Stimulated activated naive CD4-positive, alpha-beta T cell treated with Interleukin-2 at 50 U/mL for 16 hours (primary cell): ENCODE measurements around the gene OR10J1.
"Not testable (repeated sequence)": the region's sequence is repeated elsewhere in the genome, so short reads cannot be mapped to it uniquely, and the experiment has no call there.

ENCODE experiments used
- DNase-seq: peaks from one replicate; lab custom pipeline; 2025; lab: John Stamatoyannopoulos, UW

Gene OR10J1

DNA sequence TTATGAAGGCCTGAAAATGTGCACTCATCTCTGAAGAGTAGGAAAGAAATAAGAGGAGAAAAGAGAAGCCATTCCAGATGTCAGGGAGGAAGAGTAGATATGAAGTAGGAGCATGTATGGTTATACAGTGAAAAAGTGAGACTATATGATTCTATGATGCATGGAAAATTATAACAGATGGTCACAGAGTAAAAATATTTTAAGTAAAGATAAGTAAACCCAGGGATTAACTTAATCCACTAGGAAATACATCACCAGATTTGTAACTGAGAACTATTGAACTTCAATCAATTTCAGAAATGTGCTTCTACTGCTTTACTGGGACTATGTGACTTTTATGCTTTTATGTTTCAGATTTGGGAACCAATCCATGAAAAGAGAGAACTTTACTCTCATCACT, at the start of gene OR10J1:
Gene OR10J1 (plus strand): TSS at position 301 of the 400 bp plus-strand sequence. CDS start 70 bp downstream, at position 371.
- no peak for DNase-seq

GRCh38 chr1:159406821-159407220, 32.7 kb upstream of the OR10J1 start:
- no peak for DNase-seq

DNA sequence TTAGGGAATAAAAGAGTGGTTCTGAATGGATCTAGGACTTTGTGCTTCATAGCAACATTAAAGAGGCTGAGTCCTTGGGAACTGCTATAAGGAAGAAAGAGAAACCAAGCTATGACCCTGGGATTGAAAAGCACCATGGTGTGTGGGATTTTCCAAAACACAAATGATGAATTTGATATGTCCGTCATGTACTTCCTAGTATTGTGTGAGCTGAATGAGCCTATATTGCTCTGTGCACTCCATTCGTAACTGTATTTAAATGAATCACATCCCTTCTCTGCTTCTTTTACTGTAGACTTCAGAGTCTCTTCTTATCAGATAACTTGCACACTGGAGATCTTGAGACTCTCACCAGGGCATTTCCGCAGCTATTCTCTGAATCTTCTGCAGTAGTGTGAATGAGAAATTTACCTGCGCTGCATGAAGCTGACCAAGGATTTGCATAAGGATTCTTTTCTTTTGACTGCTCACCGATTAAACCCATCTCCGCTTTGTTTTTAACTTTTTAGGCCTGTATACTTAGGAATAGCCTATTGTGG, 30.6 kb upstream of the OR10J1 start:
- DNase-seq = no peak

GRCh38 chr1:159421821-159422220, 17.7 kb upstream of the OR10J1 start:
- DNase-seq = no peak

DNA sequence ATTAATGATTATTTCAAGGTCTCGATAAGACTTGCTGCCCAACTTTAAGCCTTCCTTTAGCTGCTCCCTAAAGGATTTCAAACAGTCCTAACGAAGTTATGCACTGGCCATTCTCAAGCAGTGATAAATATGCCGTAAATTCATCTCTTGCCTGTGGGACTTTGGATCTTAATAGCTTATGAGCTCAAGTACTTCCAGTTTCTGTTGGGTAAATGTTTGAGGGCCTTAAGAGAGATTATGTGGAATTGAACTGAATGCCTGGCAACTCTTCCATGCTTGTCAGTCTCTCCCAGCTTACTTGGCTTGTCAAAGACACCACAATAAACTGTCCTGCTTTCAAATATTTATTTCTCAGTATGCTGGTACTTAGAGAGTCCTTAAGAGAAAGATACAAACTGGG, 11.0 kb upstream of the OR10J1 start:
- no peak for DNase-seq

- DNase-seq = no peak
Measured at GRCh38 chr1:159429074-159429861, 10.3 kb upstream of the OR10J1 start.

- DNase-seq = no peak
Measured at GRCh38 chr1:159430985-159431384, 8.5 kb upstream of the OR10J1 start.

DNA sequence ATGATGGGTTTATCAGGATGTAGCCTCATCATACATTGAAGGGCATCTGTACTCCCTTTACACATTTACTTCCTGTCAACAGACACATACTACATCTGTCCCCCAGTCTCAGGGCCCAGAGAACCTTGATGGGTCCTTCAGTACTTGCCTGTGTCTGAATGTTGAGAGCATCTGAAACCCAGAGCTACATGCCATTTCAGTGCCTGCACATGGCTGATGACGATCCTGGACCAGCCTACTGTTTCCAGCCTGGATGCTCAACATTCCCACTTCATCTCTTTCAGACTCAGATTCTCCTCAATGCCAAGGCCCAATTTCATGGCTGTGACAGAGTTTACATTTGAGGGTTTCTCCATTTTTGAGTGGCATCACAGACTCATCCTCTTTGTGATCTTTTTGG, 7.6 kb upstream of the OR10J1 start, which contains the start of gene OR10J4:
Gene OR10J4 (plus strand): TSS at position 301 of the 400 bp plus-strand sequence.
- no peak for DNase-seq

DNA sequence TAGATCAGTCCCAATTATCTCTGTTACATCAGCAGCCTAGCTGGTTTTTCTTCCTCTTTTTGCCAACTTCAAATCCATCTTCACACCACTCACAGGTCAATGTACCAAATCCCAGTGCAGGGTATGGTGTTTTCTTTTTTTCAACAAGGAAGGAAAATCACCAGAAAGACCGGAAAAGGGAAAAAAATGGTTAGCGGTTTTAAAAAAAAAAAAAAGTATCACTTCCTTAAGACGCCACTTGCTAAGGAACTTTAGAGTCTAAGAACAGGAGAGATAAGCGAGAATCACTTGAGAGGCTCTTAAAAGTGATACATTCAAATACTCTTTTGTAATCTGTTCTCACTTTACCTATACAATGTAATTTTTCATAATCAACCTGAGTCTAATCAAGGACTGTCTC, 3.1 kb upstream of the OR10J1 start:
- no peak for DNase-seq

GRCh38 chr1:159441360-159441759, 1.8 kb downstream of the OR10J1 start:
- DNase-seq = no peak

- DNase-seq = no peak
Measured at GRCh38 chr1:159442428-159442827, 2.9 kb downstream of the OR10J1 start.

GRCh38 chr1:159443066-159443750, 3.7 kb downstream of the OR10J1 start:
- no peak for DNase-seq

GRCh38 chr1:159444511-159444910, 5.0 kb downstream of the OR10J1 start:
- DNase-seq = no peak

GRCh38 chr1:159448181-159448580, 8.7 kb downstream of the OR10J1 start:
- no peak for DNase-seq

DNA sequence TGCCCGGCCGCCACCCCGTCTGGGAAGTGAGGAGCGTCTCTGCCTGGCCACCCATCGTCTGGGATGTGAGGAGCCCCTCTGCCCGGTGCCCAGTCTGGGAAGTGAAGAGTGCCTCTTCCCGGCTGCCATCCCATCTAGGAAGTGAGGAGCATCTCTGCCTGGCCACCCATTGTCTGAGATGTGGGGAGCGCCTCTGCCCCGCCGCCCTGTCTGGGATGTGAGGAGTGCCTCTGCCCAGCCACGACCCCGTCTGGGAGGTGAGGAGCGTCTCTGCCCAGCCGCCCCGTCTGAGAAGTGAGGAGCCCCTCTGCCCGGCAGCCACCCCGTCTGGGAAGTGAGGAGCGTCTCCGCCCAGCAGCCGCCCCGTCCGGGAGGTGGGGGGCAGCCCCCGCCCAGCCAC, 10.1 kb downstream of the OR10J1 start:
- DNase-seq = not testable (repeated sequence)

- DNase-seq = no peak
Measured at GRCh38 chr1:159459551-159459950, 20.0 kb downstream of the OR10J1 start.

- no peak for DNase-seq
Measured at GRCh38 chr1:159465191-159465603, 25.7 kb downstream of the OR10J1 start.

GRCh38 chr1:159468321-159468720, 28.8 kb downstream of the OR10J1 start:
- DNase-seq = no peak

DNA sequence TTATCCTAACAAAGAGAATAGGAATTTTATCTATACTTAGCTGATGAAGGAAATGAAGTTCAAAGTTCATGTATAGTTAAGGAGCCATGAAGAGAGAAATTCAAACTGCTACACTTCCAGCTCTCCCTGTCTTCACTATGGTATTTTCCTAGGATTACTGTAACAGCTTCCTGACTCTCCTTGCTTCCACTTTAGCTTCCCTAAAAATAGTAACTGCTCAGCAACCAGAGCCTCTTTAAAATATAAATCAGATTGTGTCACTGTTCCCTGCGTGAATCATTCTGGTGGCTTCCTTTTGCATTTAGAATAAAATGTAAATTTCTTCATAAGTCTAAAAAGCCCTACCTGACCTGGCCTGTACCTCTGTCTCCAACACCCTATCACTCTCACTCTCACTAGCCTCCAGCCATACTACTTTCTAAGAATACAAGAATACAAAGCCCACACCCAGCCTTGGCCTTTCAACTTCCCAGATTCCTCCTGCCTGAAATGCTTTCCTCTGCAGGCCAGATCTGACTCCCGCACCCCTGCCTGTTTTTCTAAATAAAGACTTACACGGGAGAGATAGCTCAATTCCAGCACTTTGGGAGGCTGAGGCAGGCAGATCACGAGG, 30.5 kb downstream of the OR10J1 start:
- no peak for DNase-seq

DNA sequence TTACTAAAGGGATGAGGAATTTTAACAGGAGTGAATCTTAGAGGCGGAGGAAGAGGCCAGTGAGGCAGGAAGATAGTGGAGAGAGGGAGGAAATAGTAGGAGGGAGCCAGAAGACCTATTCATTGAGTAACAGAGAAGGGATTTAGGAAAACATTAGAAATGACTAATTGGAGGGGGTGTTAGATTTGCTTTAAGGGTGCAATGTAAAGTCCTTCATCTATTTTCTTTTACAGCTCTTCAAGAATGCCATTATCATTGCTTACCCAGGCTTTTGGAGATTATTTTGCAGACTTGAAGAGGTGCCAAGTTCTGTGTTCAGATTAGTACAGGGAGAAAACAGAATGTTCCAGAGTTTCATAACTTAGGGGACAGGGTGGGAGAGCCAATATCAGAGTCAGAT, 33.8 kb downstream of the OR10J1 start:
- no peak for DNase-seq

- DNase-seq = no peak
Measured at GRCh38 chr1:159474926-159475325, 35.4 kb downstream of the OR10J1 start.

- DNase-seq = no peak
Measured at GRCh38 chr1:159483501-159483900, 44.0 kb downstream of the OR10J1 start.
